H1 (cell line): Measurements from ENCODE around the gene EXO1. TPM values are rescaled to one million over a fixed set of nuclear protein-coding genes. Genes with fewer than 3 reads are reported as not detected.

Experiments used
- CTCF ChIA-PET: fragments of 300-600 bp; sonication (Branson Sonifier 250); formaldehyde crosslinking; loops from one replicate; lab custom pipeline; 2021; ENCODE audit not compliant: partially characterized antibody; lab: Charles Lee
- POLR2A ChIA-PET: fragments of 300-600 bp; sonication (Branson Sonifier 250); formaldehyde crosslinking; loops from one replicate; lab custom pipeline; 2021; ENCODE audit warnings: inconsistent platforms; ENCODE audit not compliant: partially characterized antibody; lab: Charles Lee
- DNase-seq, 2 experiments: peaks; one replicate each; pipeline versions ENCODE4 v3.0.0 to v3.0.0-alpha.2; 2010 to 2022; ENCODE audit warnings: low spot score in 2 of 2, low read depth in 1 of 2, mixed read lengths in 1 of 2
- FAIRE-seq: peaks from 2 replicates; lab custom pipeline; 2011; peaks lifted over from hg19 to GRCh38; lab: Jason Lieb, UNC
- H2AFZ ChIP-seq: 2 replicates; pipeline ENCODE4 v1.8.1; 2012; ENCODE audit warnings: low read length, inconsistent platforms
- H2AK5ac ChIP-seq: 2 replicates; pipeline ENCODE4 v1.6.1; 2013; ENCODE audit warnings: low read depth, low read length
- H2BK120ac ChIP-seq: replicated peaks from 2 replicates; pipeline ENCODE3; 2013; ENCODE audit warnings: low read depth, low read length, inconsistent platforms
- H2BK12ac ChIP-seq: 2 replicates; pipeline ENCODE4 v1.6.1; 2013; ENCODE audit warnings: low read depth, low read length
- H2BK15ac ChIP-seq: 2 replicates; pipeline ENCODE4 v1.6.1; 2013; ENCODE audit warnings: low read length
- H2BK20ac ChIP-seq: 2 replicates; pipeline ENCODE4 v1.6.1; 2013; ENCODE audit warnings: low read length
- H2BK5ac ChIP-seq: 2 replicates; pipeline ENCODE4 v1.6.1; 2013; ENCODE audit warnings: low read depth, low read length
- H3K14ac ChIP-seq: 2 replicates; pipeline ENCODE4 v1.6.1; 2013; ENCODE audit warnings: inconsistent platforms; ENCODE audit not compliant: insufficient read length
- H3K18ac ChIP-seq: 2 replicates; pipeline ENCODE4 v1.6.1; 2013; ENCODE audit warnings: low read length; ENCODE audit errors: extremely low read depth
- H3K23ac ChIP-seq: 2 replicates; pipeline ENCODE4 v1.6.1; 2013; ENCODE audit warnings: inconsistent platforms; ENCODE audit not compliant: insufficient read length
- H3K23me2 ChIP-seq: 2 replicates; pipeline ENCODE4 v1.6.1; 2013; ENCODE audit warnings: low read depth, low read length
- H3K27ac ChIP-seq: 2 replicates; pipeline ENCODE4 v1.6.1; 2011; ENCODE audit warnings: low read depth, low read length, inconsistent platforms
- H3K27me3 ChIP-seq, 4 experiments: replicated peaks in 1 of 4; 1 replicate in 1 of 4; 2 replicates in 3 of 4; pipeline versions ENCODE4 v1.6.1 to v1.8.1; 2011 to 2013; ENCODE audit warnings: low read length in 3 of 4, mild to moderate bottlenecking in 3 of 4, inconsistent platforms in 2 of 4, mixed read lengths in 2 of 4, moderate library complexity in 1 of 4; ENCODE audit not compliant: control insufficient read depth in 3 of 4, insufficient read depth in 3 of 4; ENCODE audit errors: extremely low read depth in 1 of 4
- H3K36me3 ChIP-seq, 4 experiments: 2 replicates each; pipeline versions ENCODE4 v1.6.1 to v1.8.1; 2011 to 2013; ENCODE audit warnings: mild to moderate bottlenecking in 4 of 4, low read length in 3 of 4, moderate library complexity in 2 of 4, control low read depth in 1 of 4, inconsistent platforms in 1 of 4; ENCODE audit not compliant: insufficient read depth in 4 of 4, control insufficient read depth in 2 of 4
- H3K4ac ChIP-seq: replicated peaks from 2 replicates; pipeline ENCODE3; 2013; ENCODE audit warnings: low read length, low read depth, mixed read lengths, inconsistent platforms; ENCODE audit not compliant: insufficient read length
- H3K4me1 ChIP-seq, 4 experiments: replicated peaks in 1 of 4; 1 replicate in 1 of 4; 2 replicates in 3 of 4; pipeline versions ENCODE4 v1.6.1 to v1.8.1; 2011 to 2013; ENCODE audit warnings: low read length in 3 of 4, inconsistent platforms in 2 of 4, mixed read lengths in 1 of 4; ENCODE audit not compliant: insufficient read depth in 4 of 4, control insufficient read depth in 3 of 4
- H3K4me2 ChIP-seq, 2 experiments: 2 replicates each; pipeline versions ENCODE4 v1.6.1 to v1.8.1; 2011 to 2013; ENCODE audit warnings: low read depth in 2 of 2, low read length in 2 of 2, control low read depth in 1 of 2, inconsistent platforms in 1 of 2, mild to moderate bottlenecking in 1 of 2; ENCODE audit not compliant: insufficient read depth in 1 of 2
- H3K4me3 ChIP-seq, 4 experiments: fragments of 200-600, 300-600 bp in 1 of 4; sonication (generic), shearing (Covaris generic), sonication (Bioruptor Twin) in 1 of 4; 2 replicates each; pipeline versions ENCODE4 v1.5.1 to v1.8.1; 2011 to 2016; ENCODE audit warnings: low read length in 4 of 4, low read depth in 3 of 4, control low read depth in 2 of 4, inconsistent platforms in 2 of 4, mild to moderate bottlenecking in 2 of 4, mixed read lengths in 1 of 4, moderate library complexity in 1 of 4; ENCODE audit not compliant: insufficient read depth in 2 of 4; ENCODE audit errors: extremely low read depth in 1 of 4
- H3K56ac ChIP-seq: replicated peaks from 2 replicates; pipeline ENCODE3; 2013; ENCODE audit warnings: low read depth, mild to moderate bottlenecking, mixed read lengths, low read length, inconsistent platforms; ENCODE audit not compliant: insufficient read length
- H3K79me1 ChIP-seq: 2 replicates; pipeline ENCODE4 v1.6.1; 2013; ENCODE audit warnings: low read depth, low read length, control low read depth
- H3K79me2 ChIP-seq, 2 experiments: 2 replicates each; pipeline versions ENCODE4 v1.6.1 to v1.8.1; 2012 to 2013; ENCODE audit warnings: low read length in 2 of 2, mild to moderate bottlenecking in 2 of 2, inconsistent platforms in 1 of 2; ENCODE audit not compliant: insufficient read depth in 2 of 2, control insufficient read depth in 1 of 2
- H3K9ac ChIP-seq, 4 experiments: replicated peaks in 1 of 4; 1 replicate in 1 of 4; 2 replicates in 3 of 4; pipeline versions ENCODE4 v1.6.1 to v1.8.1; 2011 to 2013; ENCODE audit warnings: low read depth in 3 of 4, low read length in 3 of 4, control low read depth in 2 of 4, mild to moderate bottlenecking in 2 of 4, moderate library complexity in 2 of 4, inconsistent platforms in 1 of 4; ENCODE audit errors: extremely low read depth in 1 of 4
- H3K9me3 ChIP-seq, 2 experiments: 2 replicates each; pipeline versions ENCODE4 v1.6.1 to v1.8.1; 2012 to 2013; ENCODE audit warnings: mild to moderate bottlenecking in 2 of 2, moderate library complexity in 2 of 2, control low read depth in 1 of 2, inconsistent platforms in 1 of 2, low read depth in 1 of 2, low read length in 1 of 2, mixed read lengths in 1 of 2; ENCODE audit not compliant: insufficient read depth in 2 of 2
- H4K20me1 ChIP-seq, 2 experiments: replicated peaks in 1 of 2; 2 replicates each; pipeline versions ENCODE3 to v1.8.1; 2011 to 2013; ENCODE audit warnings: inconsistent platforms in 2 of 2, low read length in 2 of 2, mild to moderate bottlenecking in 1 of 2; ENCODE audit not compliant: insufficient read depth in 2 of 2, control insufficient read depth in 1 of 2
- H4K5ac ChIP-seq: 2 replicates; pipeline ENCODE4 v1.6.1; 2013; ENCODE audit warnings: low read length, low read depth, mixed read lengths, inconsistent platforms; ENCODE audit not compliant: insufficient read length
- H4K8ac ChIP-seq: 2 replicates; pipeline ENCODE4 v1.8.0; 2013; ENCODE audit warnings: mild to moderate bottlenecking, moderate library complexity, low read length, inconsistent platforms; ENCODE audit not compliant: insufficient read depth; ENCODE audit errors: extremely low read depth
- H4K91ac ChIP-seq: replicated peaks from 2 replicates; pipeline ENCODE3; 2013; ENCODE audit warnings: low read length, mixed read lengths, inconsistent platforms; ENCODE audit not compliant: insufficient read length
- CEBPB ChIP-seq: IDR thresholded peaks from 2 replicates; pipeline ENCODE4 v1.6.1; 2012; ENCODE audit warnings: low read depth, low read length
- MAX ChIP-seq: IDR thresholded peaks from 2 replicates; pipeline ENCODE4 v1.6.1; 2012; ENCODE audit warnings: inconsistent platforms
- PHF8 ChIP-seq: fragments of 200-600 bp; sonication (generic); conservative IDR thresholded peaks from 2 replicates; pipeline ENCODE4 v1.7.1; 2012; ENCODE audit warnings: low read depth, mild to moderate bottlenecking, inconsistent platforms, low read length, moderate library complexity
- RAD21 ChIP-seq, 2 experiments: IDR thresholded peaks in 1 of 2; conservative IDR thresholded peaks in 1 of 2; 2 replicates each; pipeline ENCODE4 v1.6.1; 2011; ENCODE audit warnings: low read depth in 2 of 2, low read length in 2 of 2, improper control_type of control experiment in 1 of 2, inconsistent platforms in 1 of 2, mild to moderate bottlenecking in 1 of 2, moderate library complexity in 1 of 2
- SAP30 ChIP-seq: fragments of 300-600 bp; sonication (generic); IDR thresholded peaks from 2 replicates; pipeline ENCODE4 v1.7.1; 2012; ENCODE audit warnings: low read length, moderate library complexity, mild to moderate bottlenecking, inconsistent platforms; ENCODE audit not compliant: insufficient read depth, insufficient replicate concordance
- WGBS, 2 experiments: shearing (Covaris generic) in 1 of 2; methylation state at CpG; one replicate each; pipeline versions ENCODE4 v1.1.6 to v1.1.7; 2013 to 2015; ENCODE audit warnings: low lambda C conversion rate in 2 of 2, mixed read lengths in 2 of 2, inconsistent platforms in 1 of 2, low coverage in 1 of 2, missing lambda C conversion rate in 1 of 2; ENCODE audit not compliant: insufficient replicate concordance in 2 of 2, insufficient coverage in 1 of 2, insufficient read length in 1 of 2; ENCODE audit errors: extremely low coverage in 1 of 2, missing lambda C conversion rate in 1 of 2; 5-methylcytosine and 5-hydroxymethylcytosine counted together
- polyA plus RNA-seq, 7 experiments: library from polyadenylated mRNA; depleted of rRNA in 3 of 7; stranded (reverse) in 5 of 7; unstranded in 2 of 7; fragments of >200 nt in 5 of 7; fragments of 200-250 nt in 2 of 7; gene quantifications; 1 replicate in 5 of 7; 2 replicates in 1 of 7; 4 replicates in 1 of 7; pipeline versions ENCODE4 v1.2.1 to v1.2.3, GENCODE V29; 2011 to 2013; ENCODE audit warnings: missing spikeins in 2 of 7, mixed read lengths in 2 of 7
- total RNA-seq: library from RNA; stranded (reverse); fragmentation: NEBNext Ultra II Directional; extraction: Animal tissue kit (Norgen Biotek cat#: 25700); gene quantifications from 2 replicates; pipeline ENCODE4 v1.2.1, GENCODE V29; 2021
- TF ChIP-seq, protein P1 (sequence below): IDR thresholded peaks from 2 replicates; pipeline ENCODE4 v1.6.1; 2011; ENCODE audit warnings: low read length, improper control_type of control experiment

Gene EXO1
- total and polyA plus RNA-seq, 2 of the 8 experiments (the other 6 are each of a cell fraction or from before 2014, with no cell fraction given), result 9.2 to 43.0 TPM

GRCh38 chr1:241846862-241847539 lies 1.0 kb upstream of the EXO1 start:
- no peaks in the 10 kb centered on the region for H3K9me3 ChIP-seq
- no peak overlapping the region for H2BK5ac ChIP-seq
- H4K5ac ChIP-seq, result no peak overlapping the region
- POLR2A ChIA-PET, result interaction anchor here (0.9 to 1.7 kb wide), 3 partner anchors 8 to 252 kb away, joined by 3 to 8 read pairs (median 4); no protein-coding TSS in a partner anchor
- WGBS, 2 experiments, result 51% methylated on average over 4 of the region's 4 CpGs; no CpG with 5 or more reads in 1 of the 2 experiments
- TF ChIP-seq, protein P1, sequence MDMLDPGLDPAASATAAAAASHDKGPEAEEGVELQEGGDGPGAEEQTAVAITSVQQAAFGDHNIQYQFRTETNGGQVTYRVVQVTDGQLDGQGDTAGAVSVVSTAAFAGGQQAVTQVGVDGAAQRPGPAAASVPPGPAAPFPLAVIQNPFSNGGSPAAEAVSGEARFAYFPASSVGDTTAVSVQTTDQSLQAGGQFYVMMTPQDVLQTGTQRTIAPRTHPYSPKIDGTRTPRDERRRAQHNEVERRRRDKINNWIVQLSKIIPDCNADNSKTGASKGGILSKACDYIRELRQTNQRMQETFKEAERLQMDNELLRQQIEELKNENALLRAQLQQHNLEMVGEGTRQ, result no peak
- no peak for TF ChIP-seq CEBPB
- TF ChIP-seq SAP30, result no peak
- no peak for TF ChIP-seq RAD21 (IDR thresholded peaks at IDR 0.05 in 1 of 2, conservative IDR thresholded peaks at IDR 0.05 in 1 of 2; ENCODE audit: low read depth in 2 of 2, low read length in 2 of 2)
- no peak for TF ChIP-seq PHF8
- no peak for TF ChIP-seq MAX
- H3K4me3 ChIP-seq, result peak overlapping the region; percentile 62 to 99 (median 98); a peak in 7 of 8 replicates
- peaks cover 5 to 17% of the 10 kb centered on the region in 2 experiments; a peak in 3 of 4 replicates for H3K79me2 ChIP-seq
- peaks cover 0 to 25% (median 14%) of the 10 kb centered on the region in 4 experiments; a peak in 6 of 8 replicates for H3K36me3 ChIP-seq
- H3K27ac ChIP-seq, result peak overlapping the region; percentile 95; the same call in 1 of the 2 replicates
- no peaks in the 10 kb centered on the region for H3K27me3 ChIP-seq
- no peak overlapping the region for H3K23ac ChIP-seq
- no peak overlapping the region for H3K14ac ChIP-seq
- H2AFZ ChIP-seq, result peak overlapping the region; percentile 99
- H4K20me1 ChIP-seq, result no peaks in the 10 kb centered on the region
- peaks cover 0 to 6% (median under 1%) of the 10 kb centered on the region in 4 experiments; a peak in 2 of 7 replicates for H3K4me1 ChIP-seq
- H3K18ac ChIP-seq, result no peak overlapping the region
- peak overlapping the region; percentile 88 to 94 for H3K4me2 ChIP-seq
- H2BK12ac ChIP-seq, result no peak overlapping the region
- no peak overlapping the region for H4K91ac ChIP-seq
- no peak overlapping the region for H2BK20ac ChIP-seq
- no peak overlapping the region for H4K8ac ChIP-seq
- H2BK120ac ChIP-seq, result no peak overlapping the region
- DNase-seq (no peak), FAIRE-seq (no peak)
- no peak overlapping the region for H2BK15ac ChIP-seq
- H3K23me2 ChIP-seq, result peaks cover 5% of the 10 kb centered on the region
- CTCF ChIA-PET, result interaction anchor here (1.0 to 1.5 kb wide), 5 partner anchors 8 to 242 kb away, joined by 3 to 6 read pairs (median 3); no protein-coding TSS in a partner anchor
- no peak overlapping the region for H2AK5ac ChIP-seq
- H3K4ac ChIP-seq, result no peak overlapping the region
- H3K79me1 ChIP-seq, result peaks cover 5% of the 10 kb centered on the region; the same call in 1 of the 2 replicates
- peak overlapping the region in 2 of 4 experiments; percentile 42 to 43; a peak in 5 of 7 replicates for H3K9ac ChIP-seq
- H3K56ac ChIP-seq, result no peak overlapping the region
